ENCODE results near the gene CDK15.

CDK15 gene

DNA sequence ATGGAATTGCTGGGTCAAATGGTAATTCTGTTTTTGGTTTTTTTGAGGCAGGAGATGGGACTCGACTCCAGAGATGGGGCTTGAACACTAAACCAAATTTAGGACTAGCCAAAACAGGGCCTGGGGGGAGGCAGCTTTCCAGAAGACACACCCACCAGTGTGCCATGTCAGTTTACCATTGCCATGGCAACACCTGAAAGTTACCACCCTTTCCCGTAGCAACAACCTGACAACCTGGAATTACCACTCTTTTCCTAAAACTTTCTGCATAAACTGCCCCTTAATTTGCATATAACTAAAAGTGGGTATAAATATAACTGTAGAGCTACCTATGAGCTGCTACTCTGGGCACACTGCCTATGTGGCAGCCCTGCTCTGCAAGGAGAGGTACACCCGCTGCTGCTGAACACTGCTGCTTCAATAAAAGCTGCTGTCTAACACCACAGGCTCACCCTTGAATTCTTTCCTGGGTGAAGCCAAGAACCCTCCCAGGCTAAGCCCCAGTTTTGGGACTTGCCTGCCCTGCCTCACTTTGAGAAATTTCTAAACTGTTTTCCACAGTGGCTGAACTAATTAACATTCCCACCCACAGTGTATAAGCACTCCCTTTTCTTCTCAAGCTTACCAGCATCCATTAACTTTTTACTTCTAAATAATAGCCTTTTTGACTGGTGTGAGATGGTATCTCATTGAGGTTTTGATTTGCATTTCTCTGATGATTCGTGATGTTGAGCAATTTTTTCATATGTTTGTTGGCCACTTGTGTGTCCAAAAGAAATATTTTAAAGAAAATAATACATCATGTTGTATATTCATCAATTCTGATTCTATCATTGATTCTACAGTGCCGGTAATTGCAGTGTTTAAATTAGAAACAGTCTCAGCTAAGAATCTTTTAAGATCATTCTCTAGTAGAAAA, 10.6 kb downstream of the CDK15 start:
- peaks cover 46% of the 10 kb centered on the region for H3K27me3 Mint-ChIP-seq
- H3K4me3 Mint-ChIP-seq = no peak overlapping the region
- no peak for ATAC-seq (replicated peaks; ENCODE audit: extremely low read depth, poor library complexity, severe bottlenecking)
- H3K27ac Mint-ChIP-seq (ENCODE audit: low read depth) = no peak overlapping the region
- no peak for DNase-seq (ENCODE audit: low spot score in 2 of 2)
- H3K36me3 Mint-ChIP-seq (ENCODE audit: insufficient read depth) = no peaks in the 10 kb centered on the region
- no peaks in the 10 kb centered on the region for H3K4me1 Mint-ChIP-seq
- H3K9me3 Mint-ChIP-seq = no peaks in the 10 kb centered on the region

DNA sequence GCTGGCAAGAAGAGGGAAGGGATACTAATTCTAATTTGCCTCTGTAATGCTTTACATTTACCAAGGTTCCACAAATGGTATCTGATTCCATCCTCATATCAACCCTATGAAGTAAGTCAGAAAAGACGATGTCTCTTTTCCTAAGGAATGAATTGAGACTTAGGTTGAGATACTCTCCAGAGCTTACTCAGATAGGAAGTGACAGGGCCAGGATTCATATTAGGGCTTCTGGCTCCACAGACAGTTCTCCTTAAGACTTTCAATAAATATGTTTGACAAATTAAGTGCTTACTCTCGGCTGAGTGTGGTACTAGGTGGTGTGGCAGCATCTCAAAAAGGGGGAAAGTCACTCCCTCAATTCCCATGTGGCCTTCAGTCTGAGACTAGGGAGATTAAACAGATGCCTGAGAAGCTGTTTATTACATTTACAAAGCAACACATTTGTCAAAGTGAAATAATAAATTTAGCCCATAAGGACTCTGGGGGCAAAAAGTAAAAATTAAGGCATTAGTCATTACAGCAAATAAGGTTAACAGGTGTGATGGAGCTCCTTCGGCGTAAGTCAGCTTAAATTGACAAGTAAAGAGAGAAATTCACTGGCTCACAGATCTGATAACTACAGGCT, 14.2 kb downstream of the CDK15 start:
- Mint-ChIP-seq H3K27me3 (peaks cover 48% of the 10 kb centered on the region), H3K4me1 (no peaks in the 10 kb centered on the region), H3K36me3 (ENCODE audit: insufficient read depth) (peaks cover under 1% of the 10 kb centered on the region), H3K9me3 (no peaks in the 10 kb centered on the region), H3K27ac (ENCODE audit: low read depth) (no peak overlapping the region), H3K4me3 (no peak overlapping the region)
- ATAC-seq (replicated peaks; ENCODE audit: extremely low read depth, poor library complexity, severe bottlenecking) = no peak
- DNase-seq (ENCODE audit: low spot score in 2 of 2) = no peak

DNA sequence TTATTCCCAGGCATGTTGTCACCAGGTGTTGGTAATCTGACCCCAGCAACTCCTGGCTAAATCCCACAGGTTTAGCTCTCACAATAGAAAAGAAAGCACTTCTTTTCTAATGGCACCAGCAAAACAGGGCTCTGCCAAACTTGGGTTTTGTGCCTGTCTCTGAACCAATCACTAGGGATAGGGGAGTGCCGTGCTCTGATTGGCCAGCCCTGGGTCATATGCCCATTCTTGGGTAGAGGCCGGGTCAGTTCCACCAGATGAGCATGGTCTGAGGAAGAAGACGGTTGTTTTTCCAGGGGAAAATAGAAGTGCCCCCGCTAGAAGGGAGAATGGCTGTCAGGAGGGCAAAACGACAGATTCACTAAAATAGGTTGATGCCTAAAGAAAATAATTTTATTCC, 14.7 kb downstream of the CDK15 start:
- ATAC-seq (replicated peaks; ENCODE audit: extremely low read depth, poor library complexity, severe bottlenecking) (no peak), DNase-seq (ENCODE audit: low spot score in 2 of 2) (no peak)
- no peak overlapping the region for H3K27ac Mint-ChIP-seq (ENCODE audit: low read depth)
- H3K4me3 Mint-ChIP-seq = no peak overlapping the region
- no peaks in the 10 kb centered on the region for H3K9me3 Mint-ChIP-seq
- H3K36me3 Mint-ChIP-seq (ENCODE audit: insufficient read depth) = peaks cover 2% of the 10 kb centered on the region
- H3K27me3 Mint-ChIP-seq = peaks cover 53% of the 10 kb centered on the region
- H3K4me1 Mint-ChIP-seq = no peaks in the 10 kb centered on the region

DNA sequence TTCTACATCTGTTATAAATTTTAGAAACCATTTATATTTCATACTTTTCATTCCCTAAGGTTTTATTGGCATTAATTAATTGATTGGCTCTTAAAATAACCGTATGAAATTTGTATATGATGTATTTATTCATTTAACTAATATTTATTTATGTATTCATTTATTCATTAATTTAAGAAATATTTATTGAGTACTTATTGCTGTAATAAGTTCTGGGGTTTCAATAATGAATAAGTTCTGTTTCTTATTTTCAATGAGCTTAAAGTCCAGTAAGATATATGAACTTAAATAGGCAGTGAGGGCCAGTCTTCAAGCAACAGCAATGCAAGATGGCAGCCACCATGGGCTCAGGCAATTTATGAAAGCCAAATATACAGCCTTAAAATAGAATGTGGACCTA, 17.9 kb downstream of the CDK15 start:
- Mint-ChIP-seq H3K4me3 (no peak overlapping the region), H3K36me3 (ENCODE audit: insufficient read depth) (peaks cover 2% of the 10 kb centered on the region), H3K27me3 (peaks cover 37% of the 10 kb centered on the region), H3K27ac (ENCODE audit: low read depth) (no peak overlapping the region), H3K9me3 (no peaks in the 10 kb centered on the region), H3K4me1 (no peaks in the 10 kb centered on the region)
- no peak for ATAC-seq (replicated peaks; ENCODE audit: extremely low read depth, poor library complexity, severe bottlenecking)
- no peak for DNase-seq (ENCODE audit: low spot score in 2 of 2)

DNA sequence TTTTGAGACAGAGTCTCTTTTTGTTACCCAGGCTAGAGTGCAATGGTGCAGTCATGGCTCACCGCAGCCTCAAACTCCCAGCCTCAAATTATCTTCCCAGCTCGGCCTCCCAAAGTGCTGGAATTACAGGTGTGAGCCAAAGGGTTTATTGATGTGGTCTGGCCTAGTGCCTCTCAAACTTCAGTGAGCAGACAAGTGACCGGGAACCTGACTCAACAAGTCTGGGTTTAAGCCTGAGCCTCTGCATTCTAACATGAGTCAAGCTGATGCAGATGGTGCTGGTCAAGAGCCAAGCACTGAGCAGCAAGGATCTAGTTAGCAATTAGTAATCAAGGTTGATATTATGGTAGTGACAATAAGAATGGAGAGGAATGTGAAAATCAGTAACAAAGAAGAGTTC, 21.3 kb downstream of the CDK15 start:
- H3K4me1 Mint-ChIP-seq = no peaks in the 10 kb centered on the region
- H3K27ac Mint-ChIP-seq (ENCODE audit: low read depth) = no peak overlapping the region
- no peak overlapping the region for H3K4me3 Mint-ChIP-seq
- no peaks in the 10 kb centered on the region for H3K9me3 Mint-ChIP-seq
- ATAC-seq (replicated peaks; ENCODE audit: extremely low read depth, poor library complexity, severe bottlenecking) (no peak), DNase-seq (ENCODE audit: low spot score in 2 of 2) (no peak)
- H3K27me3 Mint-ChIP-seq = peaks cover 12% of the 10 kb centered on the region
- H3K36me3 Mint-ChIP-seq (ENCODE audit: insufficient read depth) = peaks cover 2% of the 10 kb centered on the region

DNA sequence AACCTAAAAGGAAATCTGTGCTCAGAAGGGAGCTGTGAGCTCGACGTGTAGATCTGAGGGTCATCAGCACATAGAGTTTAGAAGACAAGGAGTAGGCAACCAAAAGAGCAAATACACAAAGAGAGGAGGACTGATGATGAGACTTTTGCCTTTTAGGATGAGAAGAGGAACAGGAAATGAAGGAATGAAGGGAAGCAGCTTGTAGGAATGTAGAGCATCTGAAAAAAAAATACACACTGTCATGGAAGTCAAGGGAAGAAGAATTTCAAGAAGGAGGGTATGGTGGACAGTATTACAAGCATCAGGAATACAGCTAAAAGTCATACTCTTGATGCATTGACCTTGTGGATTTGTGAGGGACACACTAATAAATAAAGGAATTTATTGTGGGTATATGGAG, 21.9 kb downstream of the CDK15 start:
- Mint-ChIP-seq H3K27me3 (peaks cover 12% of the 10 kb centered on the region), H3K27ac (ENCODE audit: low read depth) (no peak overlapping the region), H3K36me3 (ENCODE audit: insufficient read depth) (peaks cover 2% of the 10 kb centered on the region), H3K4me1 (no peaks in the 10 kb centered on the region), H3K9me3 (no peaks in the 10 kb centered on the region), H3K4me3 (no peak overlapping the region)
- ATAC-seq (replicated peaks; ENCODE audit: extremely low read depth, poor library complexity, severe bottlenecking) (no peak), DNase-seq (ENCODE audit: low spot score in 2 of 2) (no peak)

DNA sequence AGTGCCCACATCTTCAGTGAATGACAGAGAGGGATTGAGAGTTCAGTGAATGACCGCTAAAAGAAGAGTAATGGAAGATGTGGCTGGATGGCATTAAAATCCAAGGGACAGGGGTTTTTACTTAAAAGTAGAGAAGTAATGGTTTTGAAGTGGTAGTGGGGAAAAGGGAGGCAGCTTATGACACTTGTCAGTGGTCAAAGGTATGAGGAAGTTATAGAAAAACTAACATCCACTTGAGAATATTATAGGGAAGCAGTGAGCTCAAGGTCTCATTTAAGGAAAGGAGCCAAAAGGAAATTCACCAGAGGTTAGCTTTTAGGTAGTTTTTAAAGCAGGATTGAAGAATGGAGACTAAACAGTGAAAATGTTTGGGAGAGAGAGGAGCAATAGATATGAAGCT, 24.3 kb downstream of the CDK15 start:
- no peak for DNase-seq (ENCODE audit: low spot score in 2 of 2)
- ATAC-seq (replicated peaks; ENCODE audit: extremely low read depth, poor library complexity, severe bottlenecking) = no peak
- Mint-ChIP-seq H3K36me3 (ENCODE audit: insufficient read depth) (no peaks in the 10 kb centered on the region), H3K9me3 (no peaks in the 10 kb centered on the region), H3K4me1 (no peaks in the 10 kb centered on the region), H3K4me3 (no peak overlapping the region), H3K27me3 (peaks cover 3% of the 10 kb centered on the region), H3K27ac (ENCODE audit: low read depth) (no peak overlapping the region)

- DNase-seq (ENCODE audit: low spot score in 2 of 2) (no peak), ATAC-seq (replicated peaks; ENCODE audit: extremely low read depth, poor library complexity, severe bottlenecking) (no peak)
Observed at GRCh38 chr2:201831469-201831868, 25.1 kb downstream of the CDK15 start.

DNA sequence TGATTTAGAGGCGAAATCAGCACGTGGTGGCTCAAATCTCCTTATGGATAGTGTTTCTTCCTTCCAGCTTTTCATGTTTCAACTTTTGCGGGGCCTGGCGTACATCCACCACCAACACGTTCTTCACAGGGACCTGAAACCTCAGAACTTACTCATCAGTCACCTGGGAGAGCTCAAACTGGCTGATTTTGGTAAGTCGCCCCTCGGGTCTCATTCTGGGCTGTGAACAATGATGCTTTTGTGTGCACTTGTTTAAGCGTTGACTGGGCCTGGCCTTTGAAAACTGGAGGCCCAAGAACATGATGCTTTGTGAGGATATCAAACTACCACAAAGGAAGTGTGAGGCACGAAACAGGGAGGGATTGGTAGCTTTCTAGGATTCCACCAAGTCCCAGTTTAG, 27.4 kb downstream of the CDK15 start:
- no peaks in the 10 kb centered on the region for H3K27me3 Mint-ChIP-seq
- H3K4me1 Mint-ChIP-seq = no peaks in the 10 kb centered on the region
- no peak overlapping the region for H3K4me3 Mint-ChIP-seq
- DNase-seq (ENCODE audit: low spot score in 2 of 2) (no peak), ATAC-seq (replicated peaks; ENCODE audit: extremely low read depth, poor library complexity, severe bottlenecking) (no peak)
- H3K36me3 Mint-ChIP-seq (ENCODE audit: insufficient read depth) = no peaks in the 10 kb centered on the region
- no peak overlapping the region for H3K27ac Mint-ChIP-seq (ENCODE audit: low read depth)
- H3K9me3 Mint-ChIP-seq = no peaks in the 10 kb centered on the region

More at GRCh38 chr2:201831469-201831868, 25.1 kb downstream of the CDK15 start:
- no peaks in the 10 kb centered on the region for H3K27me3 Mint-ChIP-seq
- H3K9me3 Mint-ChIP-seq = no peaks in the 10 kb centered on the region
- H3K36me3 Mint-ChIP-seq (ENCODE audit: insufficient read depth) = no peaks in the 10 kb centered on the region
- no peak overlapping the region for H3K4me3 Mint-ChIP-seq
- H3K27ac Mint-ChIP-seq (ENCODE audit: low read depth) = no peak overlapping the region
- no peaks in the 10 kb centered on the region for H3K4me1 Mint-ChIP-seq

DNA sequence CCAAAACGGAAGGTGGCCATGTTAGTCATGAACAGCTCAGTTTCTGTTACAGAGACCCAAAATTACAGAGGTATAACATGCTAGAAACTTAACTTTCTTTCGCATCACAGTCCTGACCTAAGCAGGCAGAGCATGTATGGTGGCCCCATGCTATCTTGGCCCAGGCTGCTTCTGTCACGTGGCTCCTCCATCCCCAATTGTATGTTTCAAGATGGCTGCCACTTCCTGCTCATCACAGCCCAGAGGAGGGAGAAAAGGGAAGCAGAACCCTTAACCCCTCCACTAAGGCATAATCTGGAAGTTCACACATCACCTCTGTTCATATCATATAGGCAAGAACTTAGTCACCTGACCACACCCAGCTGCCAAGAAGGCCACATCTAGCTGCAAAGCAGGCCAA, 28.7 kb downstream of the CDK15 start:
- Mint-ChIP-seq H3K4me3 (no peak overlapping the region), H3K36me3 (ENCODE audit: insufficient read depth) (no peaks in the 10 kb centered on the region), H3K4me1 (no peaks in the 10 kb centered on the region), H3K27me3 (no peaks in the 10 kb centered on the region), H3K27ac (ENCODE audit: low read depth) (no peak overlapping the region), H3K9me3 (no peaks in the 10 kb centered on the region)
- ATAC-seq (replicated peaks; ENCODE audit: extremely low read depth, poor library complexity, severe bottlenecking) (no peak), DNase-seq (ENCODE audit: low spot score in 2 of 2) (no peak)

DNA sequence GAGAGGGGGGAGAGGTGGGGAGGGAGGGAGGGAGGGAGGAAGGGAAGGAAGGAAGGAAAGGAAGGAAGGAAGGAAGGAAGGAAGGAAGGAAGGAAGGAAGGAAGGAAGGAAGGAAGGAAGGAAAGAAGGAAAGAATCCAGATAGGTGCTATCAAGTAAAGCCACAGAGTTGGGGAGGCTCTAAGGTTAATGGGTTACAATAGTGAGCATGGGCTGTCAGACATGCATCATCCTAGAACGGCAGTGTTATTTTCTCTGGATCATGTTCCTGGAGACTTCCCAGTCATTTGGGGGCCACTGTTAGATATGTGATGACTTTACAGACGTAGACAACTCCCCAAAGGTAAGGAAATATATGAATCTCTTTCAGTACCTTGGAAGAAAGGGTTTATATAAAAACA, 31.1 kb downstream of the CDK15 start:
- Mint-ChIP-seq H3K4me3 (no peak overlapping the region), H3K9me3 (peaks cover 6% of the 10 kb centered on the region), H3K27me3 (peaks cover 16% of the 10 kb centered on the region), H3K4me1 (no peaks in the 10 kb centered on the region), H3K27ac (ENCODE audit: low read depth) (no peak overlapping the region), H3K36me3 (ENCODE audit: insufficient read depth) (no peaks in the 10 kb centered on the region)
- ATAC-seq (replicated peaks; ENCODE audit: extremely low read depth, poor library complexity, severe bottlenecking) = no peak
- DNase-seq (ENCODE audit: low spot score in 2 of 2) = no peak

DNA sequence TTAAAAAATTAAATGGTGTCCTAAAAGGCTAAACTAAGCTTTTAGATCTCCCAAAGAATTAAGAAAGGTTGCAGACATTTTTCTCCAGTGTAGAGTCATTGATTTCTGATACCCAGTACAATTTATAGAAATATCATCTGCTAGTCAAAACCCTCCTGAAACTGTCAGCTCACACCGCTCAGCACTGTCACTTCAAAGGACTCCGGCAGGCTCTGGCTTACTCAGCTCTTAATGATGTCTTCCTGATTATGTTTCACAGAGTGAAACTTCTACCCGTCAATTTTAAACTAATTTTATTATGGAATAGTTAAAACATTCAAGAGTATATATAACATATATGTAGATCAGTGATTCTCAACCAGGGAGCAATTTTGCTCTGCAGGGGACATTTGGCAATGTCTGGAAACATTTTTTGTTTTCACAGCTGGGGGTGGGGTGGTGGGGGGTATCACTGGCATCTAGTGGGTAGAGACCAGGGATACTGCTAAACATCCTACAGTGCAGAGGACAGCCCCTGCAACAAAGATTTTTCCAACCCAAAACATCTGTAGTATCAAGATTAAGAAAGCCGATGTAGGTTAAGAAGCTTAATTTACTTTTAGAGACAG, 31.6 kb downstream of the CDK15 start:
- peaks cover 17% of the 10 kb centered on the region for H3K27me3 Mint-ChIP-seq
- no peak overlapping the region for H3K27ac Mint-ChIP-seq (ENCODE audit: low read depth)
- no peaks in the 10 kb centered on the region for H3K4me1 Mint-ChIP-seq
- H3K36me3 Mint-ChIP-seq (ENCODE audit: insufficient read depth) = no peaks in the 10 kb centered on the region
- no peak for DNase-seq (ENCODE audit: low spot score in 2 of 2)
- no peak for ATAC-seq (replicated peaks; ENCODE audit: extremely low read depth, poor library complexity, severe bottlenecking)
- H3K9me3 Mint-ChIP-seq = peaks cover 6% of the 10 kb centered on the region
- H3K4me3 Mint-ChIP-seq = no peak overlapping the region

- Mint-ChIP-seq H3K27ac (ENCODE audit: low read depth) (no peak overlapping the region), H3K27me3 (peaks cover 17% of the 10 kb centered on the region), H3K36me3 (ENCODE audit: insufficient read depth) (no peaks in the 10 kb centered on the region), H3K4me3 (no peak overlapping the region), H3K4me1 (no peaks in the 10 kb centered on the region), H3K9me3 (peaks cover 6% of the 10 kb centered on the region)
- ATAC-seq (replicated peaks; ENCODE audit: extremely low read depth, poor library complexity, severe bottlenecking) = no peak
- no peak for DNase-seq (ENCODE audit: low spot score in 2 of 2)
Observed at GRCh38 chr2:201839727-201840126, 33.4 kb downstream of the CDK15 start.
